ENCODE measurements around the gene IL2RA. TPM values are rescaled to one million over a fixed set of nuclear protein-coding genes. Genes with fewer than 3 reads are reported as not detected.

The IL2RA gene
- total RNA-seq, 6 donors from 2014 or later, result 0.91 to 8.4 (median 4.0) TPM; not detected in 1

- DNase-seq (no peak), ATAC-seq (ENCODE audit: low FRiP score in 2 of 2) (no peak)
- no peaks in the 10 kb centered on the region for H3K36me3 ChIP-seq
- TF ChIP-seq CTCF (IDR thresholded peaks at IDR 0.05) (no peak), EP300 (IDR thresholded peaks at IDR 0.05) (no peak), POLR2A (IDR thresholded peaks at IDR 0.05) (no peak), POLR2AphosphoS5 (IDR thresholded peaks at IDR 0.05) (no peak)
- H3K4me3 ChIP-seq, result no peak overlapping the region
- H3K27me3 ChIP-seq, result no peaks in the 10 kb centered on the region
- H3K4me1 ChIP-seq, result peaks cover 0 to 15% (median 12%) of the 10 kb centered on the region in 4 donors
- H3K27ac ChIP-seq, result no peak overlapping the region
- H3K9me3 ChIP-seq, result peaks cover 0 to 3% (median 1%) of the 10 kb centered on the region in 4 donors
Measured at GRCh38 chr10:6030940-6031339, 31.2 kb downstream of the IL2RA start.

- Histone ChIP-seq H3K4me3 (no peak overlapping the region), H3K27ac (no peak overlapping the region), H3K4me1 (peaks cover 0 to 15% (median 12%) of the 10 kb centered on the region in 4 donors), H3K27me3 (no peaks in the 10 kb centered on the region), H3K9me3 (peaks cover 0 to 3% (median 1%) of the 10 kb centered on the region in 4 donors), H3K36me3 (no peaks in the 10 kb centered on the region)
- DNase-seq, result no peak
- TF ChIP-seq EP300 (IDR thresholded peaks at IDR 0.05) (no peak), POLR2AphosphoS5 (IDR thresholded peaks at IDR 0.05) (no peak), CTCF (IDR thresholded peaks at IDR 0.05) (no peak), POLR2A (IDR thresholded peaks at IDR 0.05) (no peak)
- 96 to 98% methylated on average over 7 of the region's 7 CpGs for WGBS, 2 donors
- ATAC-seq (ENCODE audit: low FRiP score in 2 of 2), result no peak
Measured at GRCh38 chr10:6030217-6030616, 31.9 kb downstream of the IL2RA start.

GRCh38 chr10:6027929-6028328 is 34.2 kb downstream of the IL2RA start:
- DNase-seq (no peak), ATAC-seq (ENCODE audit: low FRiP score in 2 of 2) (no peak)
- Histone ChIP-seq H3K36me3 (no peaks in the 10 kb centered on the region), H3K4me3 (no peak overlapping the region), H3K9me3 (peaks cover 0 to 3% (median 1%) of the 10 kb centered on the region in 4 donors), H3K27ac (no peak overlapping the region), H3K4me1 (no peaks in the 10 kb centered on the region), H3K27me3 (no peaks in the 10 kb centered on the region)
- TF ChIP-seq CTCF (IDR thresholded peaks at IDR 0.05), result no peak
- no peak for TF ChIP-seq POLR2A (IDR thresholded peaks at IDR 0.05)
- TF ChIP-seq POLR2AphosphoS5 (IDR thresholded peaks at IDR 0.05), result no peak
- no peak for TF ChIP-seq EP300 (IDR thresholded peaks at IDR 0.05)
- WGBS, 2 donors, result 83 to 89% methylated on average over 6 of the region's 6 CpGs

- Histone ChIP-seq H3K27me3 (no peaks in the 10 kb centered on the region), H3K4me1 (no peaks in the 10 kb centered on the region), H3K36me3 (no peaks in the 10 kb centered on the region), H3K4me3 (no peak overlapping the region), H3K9me3 (peaks cover 0 to 3% (median under 1%) of the 10 kb centered on the region in 4 donors), H3K27ac (no peak overlapping the region)
- WGBS, 2 donors, result 92 to 94% methylated on average over 6 of the region's 6 CpGs
- TF ChIP-seq CTCF (IDR thresholded peaks at IDR 0.05), result no peak
- no peak for TF ChIP-seq POLR2A (IDR thresholded peaks at IDR 0.05)
- DNase-seq, result no peak
- ATAC-seq (ENCODE audit: low FRiP score in 2 of 2), result no peak
Measured at GRCh38 chr10:6025683-6026255, 36.4 kb downstream of the IL2RA start.

- no peak overlapping the region for H3K4me3 ChIP-seq
- no peak overlapping the region for H3K27ac ChIP-seq
- H3K9me3 ChIP-seq, result no peaks in the 10 kb centered on the region
- no peaks in the 10 kb centered on the region for H3K36me3 ChIP-seq
- 86 to 91% methylated on average over 10 of the region's 10 CpGs for WGBS, 2 donors
- no peaks in the 10 kb centered on the region for H3K27me3 ChIP-seq
- TF ChIP-seq POLR2AphosphoS5 (IDR thresholded peaks at IDR 0.05) (no peak), EP300 (IDR thresholded peaks at IDR 0.05) (no peak), CTCF (IDR thresholded peaks at IDR 0.05) (no peak), POLR2A (IDR thresholded peaks at IDR 0.05) (no peak)
- DNase-seq, result no peak
- no peak for ATAC-seq (ENCODE audit: low FRiP score in 2 of 2)
- H3K4me1 ChIP-seq, result no peaks in the 10 kb centered on the region
Measured at GRCh38 chr10:6024334-6024682, 37.9 kb downstream of the IL2RA start.

Measured in upper lobe of left lung (tissue), 6 donors.